ENCODE measurements around the gene TMUB1.
"Not testable (repeated sequence)": the region's sequence is repeated elsewhere in the genome, so short reads cannot be mapped to it uniquely, and the experiment has no call there.

Gene TMUB1

DNA sequence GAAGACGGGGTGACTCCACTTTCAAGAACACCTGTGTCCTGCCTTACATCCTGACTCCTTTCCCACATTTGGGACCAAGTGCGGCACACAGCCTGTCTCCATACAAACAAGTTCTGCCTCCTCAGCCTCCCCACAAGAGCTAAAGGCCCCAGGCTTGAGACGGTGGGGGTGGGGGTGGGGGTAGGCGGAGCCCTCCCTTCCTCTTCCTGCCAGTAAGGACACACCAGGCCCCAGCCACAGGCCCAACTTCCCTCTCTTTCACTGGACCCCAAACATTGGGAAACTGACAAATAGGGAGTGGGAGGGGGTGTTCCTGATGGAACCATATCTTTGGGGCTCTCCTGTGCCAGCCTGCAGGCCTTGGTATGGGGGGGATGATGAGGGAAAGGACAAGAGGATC, 30.2 kb downstream of the TMUB1 start:
- no peak for DNase-seq (ENCODE audit: low spot score)

DNA sequence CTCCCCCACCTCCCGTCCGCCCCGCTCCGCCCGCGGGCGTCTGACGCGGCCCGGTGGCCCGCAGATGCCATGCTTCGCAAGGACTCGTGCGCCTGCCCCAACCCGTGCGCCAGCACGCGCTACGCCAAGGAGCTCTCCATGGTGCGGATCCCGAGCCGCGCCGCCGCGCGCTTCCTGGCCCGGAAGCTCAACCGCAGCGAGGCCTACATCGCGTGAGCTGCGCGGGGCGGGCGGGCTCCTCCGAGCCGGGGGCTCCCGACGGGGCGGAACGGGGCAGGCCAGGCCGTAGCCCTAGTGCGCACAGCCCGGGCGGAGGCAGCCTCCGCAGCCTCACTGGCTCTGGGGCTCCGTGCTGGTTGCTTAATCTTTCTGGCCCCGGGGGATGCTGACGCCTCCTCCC, 32.2 kb downstream of the TMUB1 start:
- DNase-seq (ENCODE audit: low spot score), result peak; percentile 94

DNA sequence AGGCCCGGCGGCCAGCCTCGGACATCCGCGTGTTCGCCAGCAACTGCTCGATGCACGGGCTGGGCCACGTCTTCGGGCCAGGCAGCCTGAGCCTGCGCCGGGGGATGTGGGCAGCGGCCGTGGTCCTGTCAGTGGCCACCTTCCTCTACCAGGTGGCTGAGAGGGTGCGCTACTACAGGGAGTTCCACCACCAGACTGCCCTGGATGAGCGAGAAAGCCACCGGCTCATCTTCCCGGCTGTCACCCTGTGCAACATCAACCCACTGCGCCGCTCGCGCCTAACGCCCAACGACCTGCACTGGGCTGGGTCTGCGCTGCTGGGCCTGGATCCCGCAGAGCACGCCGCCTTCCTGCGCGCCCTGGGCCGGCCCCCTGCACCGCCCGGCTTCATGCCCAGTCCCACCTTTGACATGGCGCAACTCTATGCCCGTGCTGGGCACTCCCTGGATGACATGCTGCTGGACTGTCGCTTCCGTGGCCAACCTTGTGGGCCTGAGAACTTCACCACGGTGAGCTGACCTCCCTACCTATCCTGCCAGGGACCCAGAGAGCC, 34.3 kb downstream of the TMUB1 start:
- DNase-seq (ENCODE audit: low spot score), result no peak

DNA sequence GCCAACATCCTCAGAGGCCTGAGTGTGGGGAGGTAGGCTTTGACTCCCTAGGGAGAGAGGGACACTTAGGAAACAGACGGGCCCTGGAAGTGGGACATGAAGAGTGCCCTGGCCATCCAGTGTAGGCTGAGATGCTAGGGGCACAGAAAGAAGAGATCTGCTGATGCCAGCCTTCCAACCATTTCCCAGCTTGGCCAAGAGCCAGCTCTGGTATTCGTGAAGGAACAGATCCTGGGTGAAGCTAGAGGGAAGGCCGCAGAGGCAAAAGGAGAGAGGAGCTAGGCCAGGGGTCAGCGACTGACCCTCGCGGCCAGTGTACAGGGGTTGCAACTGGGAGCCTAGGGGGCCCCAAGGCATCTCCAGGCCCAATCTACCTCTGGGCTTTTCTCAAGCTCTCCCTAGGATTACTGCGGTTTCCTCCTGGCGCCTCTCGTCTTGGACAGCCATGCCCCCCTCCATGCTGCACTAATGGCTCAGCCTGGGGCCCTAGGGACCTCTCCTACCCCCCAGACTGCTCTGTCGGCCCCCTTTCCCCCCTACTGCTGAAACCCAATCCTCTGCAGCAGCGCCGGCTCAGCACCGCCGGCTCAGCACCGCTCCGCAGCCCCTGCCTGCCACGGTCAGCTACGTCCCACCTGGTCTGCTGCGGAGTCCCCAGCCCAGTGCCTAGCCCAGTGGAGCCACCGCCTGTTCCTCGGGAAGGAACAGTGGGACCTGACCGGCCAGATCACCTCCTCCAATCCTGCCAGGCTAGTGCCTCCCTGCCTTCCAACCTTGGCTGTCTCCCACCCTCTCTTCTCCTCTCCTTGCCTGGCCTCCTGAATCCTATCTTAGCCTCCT, 35.1 kb downstream of the TMUB1 start, which contains the start of gene ASIC3:
ASIC3 (plus strand) TSS at position 556 of the 840 bp plus-strand sequence. CDS start 355 bp downstream, outside the sequence.
- no peak for DNase-seq (ENCODE audit: low spot score)

DNA sequence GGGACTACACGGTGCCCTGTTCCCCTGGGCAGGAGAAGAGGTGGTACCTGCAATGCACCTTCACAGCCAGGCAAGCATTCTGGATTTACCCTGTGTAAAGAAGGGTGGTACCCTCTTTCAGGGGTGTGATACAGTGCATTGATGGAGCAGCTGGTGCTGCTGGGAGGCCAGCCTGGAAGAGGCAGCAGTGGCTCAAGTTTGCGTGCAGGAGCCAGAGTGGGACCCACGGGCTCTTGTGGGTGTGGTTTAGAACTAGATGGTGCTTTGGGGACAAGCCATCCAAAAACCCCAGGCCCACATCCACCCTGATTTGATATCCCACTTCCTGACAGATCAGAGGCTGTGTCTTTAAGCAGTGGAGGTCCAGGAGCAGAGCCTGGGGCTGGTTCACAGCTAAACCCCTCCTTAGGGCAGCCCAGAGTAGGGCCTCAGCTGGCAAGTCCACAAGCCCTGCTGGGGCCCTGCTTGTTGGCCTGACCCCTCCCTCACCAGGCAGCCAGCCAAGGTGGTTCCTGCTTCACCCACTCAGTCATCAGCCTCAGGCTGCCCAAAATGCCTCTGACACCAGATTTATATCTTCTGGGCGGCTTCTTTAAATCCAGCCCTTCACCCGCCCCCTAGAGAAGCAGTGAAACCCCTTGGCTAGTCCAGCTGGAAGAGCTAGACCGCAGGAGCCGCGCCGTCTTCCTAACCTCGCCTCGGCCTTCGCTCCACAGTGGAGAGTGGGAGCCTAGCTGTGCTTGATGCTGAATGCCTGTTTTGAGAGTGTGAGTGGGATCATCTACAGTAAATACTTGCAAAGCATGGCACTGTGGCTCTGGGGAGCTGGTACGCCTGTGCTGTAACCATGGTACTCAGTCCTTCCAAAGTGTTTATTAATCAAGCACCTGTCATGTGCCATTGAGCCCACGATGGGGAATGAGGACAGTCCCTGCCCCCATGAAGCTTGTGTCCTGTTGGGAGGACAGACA, 36.4 kb downstream of the TMUB1 start:
- no peak for DNase-seq (ENCODE audit: low spot score)

DNA sequence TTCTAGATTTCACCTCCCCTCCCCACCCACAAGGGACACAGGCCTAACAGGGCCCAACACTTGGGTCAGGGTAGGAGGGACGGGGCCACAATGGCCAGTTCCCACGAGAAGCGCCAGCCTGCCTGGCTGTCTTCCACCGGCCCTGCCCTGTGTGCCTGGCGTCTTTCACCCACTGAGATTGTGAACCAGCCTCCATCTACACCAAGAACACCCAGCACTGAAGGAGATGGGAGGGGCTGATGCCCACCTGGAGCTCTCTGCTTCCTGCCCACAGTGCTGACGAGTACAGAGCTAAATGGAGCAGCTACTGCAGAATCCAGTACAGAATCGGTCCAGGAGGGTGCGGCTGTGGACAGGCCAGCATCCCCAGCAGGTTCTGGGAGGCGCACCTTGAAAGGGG, 37.3 kb downstream of the TMUB1 start:
- DNase-seq (ENCODE audit: low spot score), result no peak

DNA sequence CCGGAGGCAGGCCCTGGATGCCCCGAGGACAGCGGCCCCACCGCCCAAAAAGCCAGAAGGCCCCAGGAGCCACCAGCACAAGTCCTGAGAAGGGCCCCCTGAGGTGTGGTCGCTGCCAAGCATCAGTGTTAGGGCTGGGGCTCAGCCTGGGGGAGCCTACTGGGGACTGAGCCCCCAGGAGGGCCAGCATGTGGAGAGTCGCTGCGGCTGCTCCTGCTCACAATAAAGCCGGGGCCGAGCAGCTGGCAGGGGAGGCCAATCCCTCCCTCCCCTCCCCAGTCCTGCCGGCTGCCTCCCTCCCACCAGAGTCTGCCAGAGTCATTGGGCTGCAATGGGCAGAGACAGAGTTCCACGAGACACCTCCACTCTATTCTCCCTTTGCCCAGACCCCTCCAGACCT, 38.0 kb downstream of the TMUB1 start:
- DNase-seq (ENCODE audit: low spot score), result no peak

DNA sequence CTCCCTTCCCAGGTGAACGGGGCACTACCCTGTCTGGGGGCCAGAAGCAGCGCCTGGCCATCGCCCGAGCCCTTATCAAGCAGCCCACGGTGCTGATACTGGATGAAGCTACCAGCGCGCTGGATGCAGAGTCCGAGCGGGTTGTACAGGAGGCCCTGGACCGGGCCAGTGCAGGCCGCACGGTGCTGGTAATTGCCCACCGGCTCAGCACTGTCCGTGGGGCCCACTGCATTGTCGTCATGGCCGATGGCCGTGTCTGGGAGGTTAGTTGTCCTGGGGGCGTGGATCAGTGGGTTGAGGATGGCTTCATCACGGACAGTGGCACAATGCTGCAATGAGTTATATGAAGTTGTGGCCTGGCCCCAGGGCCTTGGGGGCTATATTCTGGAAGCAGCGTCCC, 39.3 kb downstream of the TMUB1 start:
- no peak for DNase-seq (ENCODE audit: low spot score)

DNA sequence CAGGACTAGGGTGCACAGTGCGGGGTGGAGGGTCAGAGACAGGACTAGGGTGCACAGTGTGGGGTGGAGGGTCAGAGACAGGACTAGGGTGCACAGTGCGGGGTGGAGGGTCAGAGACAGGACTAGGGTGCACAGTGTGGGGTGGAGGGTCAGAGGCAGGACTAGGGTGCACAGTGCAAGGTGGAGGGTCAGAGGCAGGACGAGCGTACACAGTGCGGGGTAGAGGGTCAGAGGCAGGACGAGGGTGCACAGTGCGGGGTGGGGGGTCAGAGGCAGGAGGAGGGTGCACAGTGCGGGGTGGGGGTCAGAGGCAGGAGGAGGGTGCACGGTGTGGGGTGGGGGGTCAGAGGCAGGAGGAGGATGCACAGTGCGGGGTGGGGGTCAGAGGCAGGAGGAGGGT, 39.8 kb downstream of the TMUB1 start:
- not testable (repeated sequence) for DNase-seq (ENCODE audit: low spot score)

DNA sequence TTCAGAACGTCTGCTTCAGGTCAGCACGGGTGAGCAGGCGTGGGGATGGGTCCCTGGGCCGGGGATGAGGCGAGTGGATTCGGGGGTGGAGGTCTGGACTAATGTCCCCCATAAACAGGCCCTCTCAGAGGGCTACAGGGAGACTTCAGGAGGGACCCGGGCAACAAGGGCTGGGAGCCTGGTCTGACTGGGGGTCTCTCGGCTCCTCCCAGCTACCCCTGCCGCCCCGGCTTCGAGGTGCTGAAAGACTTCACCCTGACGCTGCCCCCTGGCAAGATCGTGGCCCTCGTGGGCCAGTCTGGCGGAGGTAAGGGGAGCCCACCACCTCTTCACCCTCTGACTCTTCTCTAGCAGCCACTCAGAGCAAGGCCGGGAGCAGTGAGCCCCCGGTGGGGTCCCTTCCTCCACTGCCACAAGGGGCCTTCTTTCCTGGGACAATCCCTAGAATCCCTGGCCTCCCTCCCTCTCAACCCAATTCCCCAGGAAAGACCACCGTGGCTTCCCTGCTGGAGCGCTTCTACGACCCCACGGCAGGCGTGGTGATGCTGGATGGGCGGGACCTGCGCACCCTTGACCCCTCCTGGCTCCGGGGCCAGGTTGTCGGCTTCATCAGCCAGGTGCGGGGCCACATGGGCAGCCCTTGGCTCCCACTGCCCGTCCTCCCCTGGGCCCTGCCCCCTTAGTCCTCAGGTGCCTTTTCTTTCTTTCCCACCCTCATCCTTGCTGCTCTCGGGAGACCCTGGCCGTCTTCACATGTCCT, 42.5 kb downstream of the TMUB1 start:
- no peak for DNase-seq (ENCODE audit: low spot score)

DNA sequence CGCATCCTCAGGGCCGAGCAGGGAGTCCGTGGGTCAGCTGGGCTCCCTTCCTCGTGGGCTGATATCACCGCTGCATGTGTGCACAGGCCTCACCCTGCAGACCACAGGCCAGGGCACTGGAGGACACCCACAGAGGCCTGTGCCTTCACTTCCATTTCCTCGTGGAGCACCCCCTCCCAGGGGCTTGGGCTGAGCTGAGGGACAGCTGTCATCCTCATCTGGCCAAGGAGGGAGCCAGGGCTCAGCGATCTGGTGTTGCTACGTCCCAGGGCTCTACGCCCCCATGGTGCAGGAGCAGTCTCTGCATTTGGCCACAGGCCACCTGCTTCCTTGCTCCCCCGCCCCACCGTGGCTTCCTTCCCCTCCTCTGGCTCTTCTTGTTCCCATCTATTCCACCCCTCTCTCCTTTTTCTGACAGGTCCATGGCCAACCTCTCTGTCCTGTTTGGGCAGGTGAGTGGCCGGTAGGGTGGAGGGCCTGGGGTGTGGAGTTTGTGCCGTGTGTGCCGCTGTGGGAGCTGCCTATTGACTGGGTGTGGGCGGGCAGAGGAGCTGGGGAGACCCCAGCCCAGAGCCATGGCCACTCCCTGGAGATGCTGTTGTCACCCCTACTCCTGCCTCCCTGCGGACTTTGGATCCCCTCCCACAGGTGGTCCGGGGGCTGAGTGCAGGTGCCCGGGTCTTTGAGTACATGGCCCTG, 43.3 kb downstream of the TMUB1 start:
- no peak for DNase-seq (ENCODE audit: low spot score)

DNA sequence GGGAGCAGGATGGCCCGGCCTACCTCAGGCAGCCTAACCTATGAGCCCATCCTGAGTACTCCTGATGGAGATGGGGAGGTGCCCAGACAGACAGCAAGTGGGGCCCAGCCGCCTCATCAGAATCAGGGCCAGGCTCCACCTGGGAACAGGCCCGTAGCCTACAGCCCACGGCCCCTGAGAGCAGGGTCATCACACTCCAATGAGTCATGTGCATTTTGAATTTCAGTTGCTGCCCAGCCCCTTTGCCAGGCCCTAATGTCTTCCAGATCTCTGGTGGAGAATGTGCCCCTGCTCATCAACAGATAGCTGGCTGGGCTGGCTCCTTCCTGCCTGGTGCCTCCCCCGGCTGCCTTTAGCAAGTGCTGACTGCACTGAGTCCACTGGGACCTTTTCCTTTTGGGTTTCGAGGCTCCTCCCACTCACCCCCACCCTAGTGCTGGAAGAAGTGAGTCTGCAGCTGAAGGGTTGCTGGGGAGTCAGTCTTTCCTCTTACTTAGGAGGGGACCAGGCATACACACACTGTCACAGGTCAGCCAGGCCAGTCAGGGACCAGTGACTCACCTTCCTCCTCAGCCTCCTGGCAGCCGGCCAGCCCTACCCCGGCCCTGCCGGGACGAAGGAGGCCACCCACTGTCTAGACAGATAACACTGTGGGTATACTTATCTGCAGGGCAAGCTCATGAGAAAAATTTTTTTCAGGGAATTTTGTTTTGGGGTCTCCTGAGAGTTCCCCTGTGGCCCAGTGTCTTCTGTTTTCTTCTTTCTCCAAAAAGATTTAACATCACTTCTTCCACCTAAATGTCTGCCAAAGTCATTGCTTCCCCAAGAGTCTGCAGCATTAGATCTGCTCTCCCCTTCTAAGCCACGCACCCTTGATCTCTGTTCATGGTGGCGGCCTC, 44.1 kb downstream of the TMUB1 start:
- DNase-seq (ENCODE audit: low spot score), result peak; percentile 51

DNA sequence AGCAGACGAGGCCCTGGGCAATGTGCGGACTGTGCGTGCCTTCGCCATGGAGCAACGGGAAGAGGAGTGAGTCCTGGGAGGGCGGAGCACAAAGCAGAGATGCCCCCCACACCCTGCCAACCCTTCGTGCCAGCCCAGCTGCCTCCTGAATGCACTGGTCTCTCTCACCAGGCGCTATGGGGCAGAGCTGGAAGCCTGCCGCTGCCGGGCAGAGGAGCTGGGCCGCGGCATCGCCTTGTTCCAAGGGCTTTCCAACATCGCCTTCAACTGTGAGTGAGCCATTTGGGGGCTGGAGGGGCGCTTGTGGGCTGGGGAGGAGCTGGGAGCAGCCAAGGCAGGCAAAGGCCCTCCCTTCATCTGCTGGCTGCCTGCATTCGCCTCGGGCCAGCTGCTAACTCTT, 47.4 kb downstream of the TMUB1 start:
- DNase-seq (ENCODE audit: low spot score), result no peak

DNA sequence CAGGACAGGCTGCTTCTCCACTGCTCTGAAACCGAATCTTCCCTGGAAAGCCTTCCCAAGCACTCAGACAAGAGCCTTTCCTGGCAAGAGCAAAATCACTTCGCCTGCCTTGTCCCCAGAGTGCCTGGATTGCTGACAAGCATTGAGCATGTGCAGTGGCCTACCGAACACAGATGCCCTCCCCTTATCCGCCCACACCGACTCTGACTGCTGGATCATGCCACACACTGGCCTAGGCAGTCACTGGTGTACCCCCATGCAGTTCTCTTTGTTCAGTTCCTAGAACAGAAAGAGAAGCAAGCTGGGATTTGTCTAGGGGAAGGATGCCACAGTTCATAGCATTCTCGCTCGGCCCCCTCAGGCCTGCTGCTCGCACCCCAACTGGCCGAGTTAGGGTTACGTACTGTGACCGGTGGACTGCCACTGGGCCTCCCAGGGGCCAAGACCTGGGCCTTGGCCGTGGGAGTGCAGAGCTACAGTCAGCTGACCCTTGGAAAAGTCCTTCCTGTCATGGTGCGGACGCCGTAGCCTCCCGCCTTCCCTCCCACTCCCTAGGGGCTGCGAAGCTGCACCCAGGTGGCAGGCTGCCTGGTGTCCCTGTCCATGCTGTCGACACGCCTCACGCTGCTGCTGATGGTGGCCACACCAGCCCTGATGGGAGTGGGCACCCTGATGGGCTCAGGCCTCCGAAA, 48.1 kb downstream of the TMUB1 start:
- DNase-seq (ENCODE audit: low spot score), result no peak

DNA sequence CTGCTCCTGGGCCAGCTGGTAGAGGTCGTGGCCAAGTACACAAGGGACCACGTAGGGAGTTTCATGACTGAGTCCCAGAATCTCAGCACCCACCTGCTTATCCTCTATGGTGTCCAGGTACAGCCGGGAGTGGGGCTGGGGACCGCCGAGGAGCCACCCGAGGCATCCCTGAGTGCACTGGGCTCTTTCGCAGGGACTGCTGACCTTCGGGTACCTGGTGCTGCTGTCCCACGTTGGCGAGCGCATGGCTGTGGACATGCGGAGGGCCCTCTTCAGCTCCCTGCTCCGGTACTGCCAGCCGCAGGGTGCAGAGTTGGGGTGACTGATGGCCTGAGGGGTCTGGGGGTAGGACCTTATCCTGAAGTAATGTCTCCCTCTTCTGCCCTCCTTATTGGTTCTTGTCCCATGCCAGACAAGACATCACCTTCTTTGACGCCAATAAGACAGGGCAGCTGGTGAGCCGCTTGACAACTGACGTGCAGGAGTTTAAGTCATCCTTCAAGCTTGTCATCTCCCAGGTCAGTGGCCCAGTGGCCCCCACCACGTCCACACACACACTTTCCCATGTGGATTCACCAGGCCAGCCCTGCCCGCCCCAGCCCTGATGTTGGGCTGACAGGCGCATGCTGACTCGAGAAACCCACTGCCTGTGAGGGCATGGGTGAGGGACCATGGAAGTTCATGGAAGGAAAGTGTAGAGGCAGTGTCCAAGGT, 48.8 kb downstream of the TMUB1 start:
- DNase-seq (ENCODE audit: low spot score), result no peak

DNA sequence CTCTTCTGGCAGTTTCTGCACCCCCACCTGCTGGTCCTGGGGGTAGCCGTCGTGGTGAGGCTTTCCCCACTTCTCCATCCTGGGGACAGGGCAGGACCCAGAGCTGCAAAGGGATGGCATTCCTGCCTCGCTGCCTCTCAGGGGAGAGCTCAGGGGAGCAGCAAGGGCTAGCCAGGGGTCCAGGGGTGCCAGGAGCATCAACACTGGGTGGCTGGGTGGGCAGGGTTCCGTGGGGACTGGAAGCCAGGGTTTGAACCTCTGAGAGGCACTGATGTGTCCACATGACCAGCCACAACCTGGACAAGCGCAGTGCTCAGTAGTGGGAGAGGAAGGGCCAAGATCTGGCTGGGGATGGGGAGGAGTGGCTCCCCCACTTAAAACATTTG, 49.4 kb downstream of the TMUB1 start:
- DNase-seq (ENCODE audit: low spot score), result no peak

DNA sequence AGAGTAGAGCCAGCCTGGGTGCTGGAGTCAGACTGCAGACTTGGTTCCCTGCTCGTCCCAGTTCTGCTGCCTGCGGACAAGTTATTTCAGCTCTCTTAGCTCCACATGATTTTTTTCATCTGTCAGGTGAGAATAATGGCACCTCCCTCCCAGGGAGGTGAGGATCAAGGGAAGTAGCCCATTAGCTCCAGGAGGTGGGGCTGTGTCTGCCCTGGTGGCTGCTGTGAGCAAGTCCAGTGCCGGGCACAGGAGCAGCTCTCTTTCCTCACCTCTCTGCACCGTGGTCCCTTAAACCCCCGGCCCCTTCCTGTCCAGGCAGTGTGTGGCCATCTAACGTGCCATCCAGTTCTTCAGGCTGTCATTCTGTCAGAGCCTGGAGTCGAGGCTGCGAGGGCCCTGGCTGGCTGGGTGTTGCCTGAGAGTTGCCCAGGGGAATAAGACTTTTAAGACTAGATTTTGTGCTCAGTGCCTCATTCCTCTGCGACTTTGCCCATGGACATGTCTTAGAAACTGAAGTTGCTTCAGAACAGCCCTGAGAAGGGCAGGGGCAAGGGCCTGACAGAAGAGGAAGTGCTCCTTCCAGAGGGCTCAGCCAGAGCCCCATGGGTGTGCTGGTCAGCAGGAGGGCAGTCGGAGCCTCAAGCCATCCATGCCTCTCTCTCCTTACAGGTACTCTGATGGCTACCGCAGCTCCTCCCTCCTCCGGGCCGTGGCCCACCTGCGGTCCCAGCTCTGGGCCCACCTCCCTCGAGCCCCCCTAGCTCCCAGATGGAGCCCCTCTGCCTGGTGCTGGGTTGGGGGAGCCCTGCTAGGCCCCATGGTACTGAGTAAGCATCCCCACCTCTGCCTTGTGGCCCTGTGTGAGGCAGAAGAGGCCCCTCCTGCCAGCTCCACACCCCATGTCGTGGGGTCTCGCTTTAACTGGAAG, 50.1 kb downstream of the TMUB1 start:
- no peak for DNase-seq (ENCODE audit: low spot score)

All from iPS-NIHi11 (cell line).